Natural killer cell (primary cell): ENCODE measurements around the gene TNFSF12. TPM values are rescaled to one million over a fixed set of nuclear protein-coding genes. Genes with fewer than 3 reads are reported as not detected.

Experiments used
- ATAC-seq, 3 donors: fragments of 150-1000 bp in 2 of 3; fragments of 200-7000 bp in 1 of 3; cut with Tn5 transposase; 1 replicate in 1 of 3; 2 replicates in 2 of 3; pipeline ENCODE4 v1.10.0; 2021; ENCODE audit warnings: mild to moderate bottlenecking in 2 of 3, moderate library complexity in 2 of 3
- DNase-seq, 2 donors: peaks; one replicate each; pipeline versions ENCODE4 v3.0.0 to v3.0.0-alpha.2; 2013 to 2021; ENCODE audit warnings: mixed read lengths in 1 of 2
- H3K27ac ChIP-seq: one replicate; pipeline ENCODE4 v1.5.1; 2013; ENCODE audit warnings: mild to moderate bottlenecking, low read length
- H3K27me3 ChIP-seq: one replicate; pipeline ENCODE4 v1.6.1; 2013; ENCODE audit warnings: low read length; ENCODE audit not compliant: control insufficient read depth, insufficient read depth
- H3K36me3 ChIP-seq: one replicate; pipeline ENCODE4 v1.6.1; 2013; ENCODE audit warnings: low read length; ENCODE audit not compliant: control insufficient read depth, insufficient read depth
- H3K4me1 ChIP-seq: one replicate; pipeline ENCODE4 v1.6.1; 2013; ENCODE audit warnings: low read length; ENCODE audit not compliant: control insufficient read depth, insufficient read depth
- H3K4me3 ChIP-seq: one replicate; pipeline ENCODE4 v1.5.1; 2013; ENCODE audit warnings: low read length
- H3K9me3 ChIP-seq: one replicate; pipeline ENCODE4 v1.6.1; 2013; ENCODE audit warnings: low read length; ENCODE audit not compliant: control insufficient read depth, insufficient read depth
- H3K27ac Mint-ChIP-seq, 2 donors: one replicate each; pipeline ENCODE4 v1.8.0; 2022; ENCODE audit warnings: mild to moderate bottlenecking in 2 of 2, mixed read lengths in 2 of 2, moderate library complexity in 1 of 2
- H3K27me3 Mint-ChIP-seq, 2 donors: one replicate each; pipeline ENCODE4 v1.8.0; 2022; ENCODE audit warnings: low read depth in 2 of 2, mixed read lengths in 2 of 2
- H3K36me3 Mint-ChIP-seq: one replicate; pipeline ENCODE4 v1.8.0; 2022; ENCODE audit warnings: mixed read lengths
- H3K4me1 Mint-ChIP-seq, 2 donors: one replicate each; pipeline ENCODE4 v1.8.0; 2022; ENCODE audit warnings: mixed read lengths in 2 of 2
- H3K4me3 Mint-ChIP-seq: one replicate; pipeline ENCODE4 v1.8.0; 2022; ENCODE audit warnings: mild to moderate bottlenecking, moderate library complexity, mixed read lengths
- H3K9me3 Mint-ChIP-seq, 2 donors: one replicate each; pipeline ENCODE4 v1.8.0; 2022; ENCODE audit warnings: mixed read lengths in 2 of 2
- WGBS: methylation state at CpG from one replicate; pipeline ENCODE4 v1.1.7; 2013; ENCODE audit warnings: missing lambda C conversion rate; ENCODE audit not compliant: insufficient coverage; 5-methylcytosine and 5-hydroxymethylcytosine counted together
- intact Hi-C: fragments of 100-400 bp; cut with micrococcal nuclease; formaldehyde crosslinking; loops from one replicate; pipeline ENCODE4 v1.14.2; 2022
- total RNA-seq, 4 donors: library from RNA; stranded (reverse); fragments of 120-200 nt in 1 of 4; gene quantifications; one replicate each; pipeline versions ENCODE4 v1.2.3 to v1.2.4, GENCODE V29; 2013 to 2022
- TF ChIP-seq, protein P1 (sequence below): fragments of 200-600 bp; IDR thresholded peaks from one replicate; pipeline ENCODE4 v1.8.0; 2022; ENCODE audit warnings: antibody characterized with exemption

The TNFSF12 gene
- total RNA-seq, 3 donors from 2014 or later (not counting 1 experiment from before 2014, with no cell fraction given), result 49.1 to 62.6 (median 60.3) TPM

DNA sequence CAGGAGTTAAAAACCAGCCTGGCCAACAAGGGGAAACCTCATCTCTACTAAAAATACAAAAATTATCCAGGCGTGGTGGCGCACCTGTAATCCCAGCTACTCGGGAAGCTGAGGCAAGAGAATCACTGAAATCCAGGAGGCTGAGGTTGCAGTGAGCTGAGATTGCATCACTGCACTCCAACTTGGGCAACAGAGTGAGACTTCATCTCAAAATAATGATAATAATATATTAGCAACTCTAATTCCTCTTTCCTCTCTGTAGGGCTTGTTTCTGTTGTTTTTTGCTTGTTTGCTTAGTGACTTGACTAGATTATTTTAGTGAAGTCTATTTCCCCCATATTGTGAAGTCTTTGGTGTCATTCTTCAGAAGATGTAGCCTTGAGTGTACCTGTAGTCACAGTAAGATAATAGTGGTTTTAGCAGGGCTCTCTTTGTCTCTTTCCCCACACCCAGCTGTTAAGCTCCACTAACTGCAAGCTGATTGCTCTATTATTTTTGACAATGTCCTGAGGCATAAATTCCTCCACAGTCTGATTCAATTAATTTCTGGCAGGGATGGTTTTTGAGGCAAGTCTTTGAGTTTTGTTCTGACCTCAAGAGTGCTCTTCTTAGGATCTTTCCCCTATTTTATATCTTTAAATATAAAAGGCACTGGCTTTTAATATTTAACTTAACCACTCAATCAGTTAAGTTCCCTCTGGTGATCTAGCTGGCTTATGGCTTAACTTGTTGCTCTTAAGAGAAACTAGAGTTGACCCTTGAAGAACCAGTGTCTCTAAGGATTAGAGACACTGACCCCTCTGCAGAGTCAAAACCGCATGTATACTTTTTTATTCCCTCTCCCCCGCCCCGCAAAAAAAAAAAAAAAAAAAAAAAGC, 18.6 kb upstream of the TNFSF12 start:
- DNase-seq (no peak), ATAC-seq (no peak)
- H3K27me3 ChIP-seq, result no peaks in the 10 kb centered on the region
- intact Hi-C loops, result no loop called here
- no peaks in the 10 kb centered on the region for H3K4me1 ChIP-seq
- H3K4me3 ChIP-seq, result no peak overlapping the region
- Mint-ChIP-seq H3K4me3 (no peak overlapping the region), H3K4me1 (no peaks in the 10 kb centered on the region), H3K27ac (no peak overlapping the region), H3K36me3 (peaks cover 9% of the 10 kb centered on the region), H3K27me3 (no peaks in the 10 kb centered on the region), H3K9me3 (peaks cover 2 to 3% of the 10 kb centered on the region in 2 donors)
- peaks cover 12% of the 10 kb centered on the region for H3K9me3 ChIP-seq
- TF ChIP-seq, protein P1, sequence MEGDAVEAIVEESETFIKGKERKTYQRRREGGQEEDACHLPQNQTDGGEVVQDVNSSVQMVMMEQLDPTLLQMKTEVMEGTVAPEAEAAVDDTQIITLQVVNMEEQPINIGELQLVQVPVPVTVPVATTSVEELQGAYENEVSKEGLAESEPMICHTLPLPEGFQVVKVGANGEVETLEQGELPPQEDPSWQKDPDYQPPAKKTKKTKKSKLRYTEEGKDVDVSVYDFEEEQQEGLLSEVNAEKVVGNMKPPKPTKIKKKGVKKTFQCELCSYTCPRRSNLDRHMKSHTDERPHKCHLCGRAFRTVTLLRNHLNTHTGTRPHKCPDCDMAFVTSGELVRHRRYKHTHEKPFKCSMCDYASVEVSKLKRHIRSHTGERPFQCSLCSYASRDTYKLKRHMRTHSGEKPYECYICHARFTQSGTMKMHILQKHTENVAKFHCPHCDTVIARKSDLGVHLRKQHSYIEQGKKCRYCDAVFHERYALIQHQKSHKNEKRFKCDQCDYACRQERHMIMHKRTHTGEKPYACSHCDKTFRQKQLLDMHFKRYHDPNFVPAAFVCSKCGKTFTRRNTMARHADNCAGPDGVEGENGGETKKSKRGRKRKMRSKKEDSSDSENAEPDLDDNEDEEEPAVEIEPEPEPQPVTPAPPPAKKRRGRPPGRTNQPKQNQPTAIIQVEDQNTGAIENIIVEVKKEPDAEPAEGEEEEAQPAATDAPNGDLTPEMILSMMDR, result no peak
- no peaks in the 10 kb centered on the region for H3K36me3 ChIP-seq
- WGBS, result 98% methylated on average over 3 of the region's 6 CpGs
- no peak overlapping the region for H3K27ac ChIP-seq

DNA sequence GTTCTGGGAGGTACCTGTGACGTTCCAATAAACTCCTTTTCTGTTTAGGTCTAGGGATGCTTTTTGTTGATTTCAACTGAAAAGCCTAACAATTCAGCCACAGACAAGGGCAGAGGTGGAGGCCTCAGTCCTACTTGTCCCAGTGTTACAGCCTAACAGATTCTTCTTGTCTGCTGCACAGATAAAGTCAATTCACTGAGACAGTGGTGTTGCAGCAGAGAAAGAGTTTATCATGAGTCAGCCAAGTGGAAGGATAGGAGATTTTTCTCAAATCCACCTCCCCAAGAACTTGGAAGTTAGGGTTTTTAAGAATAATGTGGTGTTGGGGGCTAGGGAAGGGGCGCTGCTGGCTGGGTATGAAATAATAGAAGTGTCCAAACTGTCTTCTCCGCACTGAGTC, 10.8 kb upstream of the TNFSF12 start:
- ATAC-seq (no peak), DNase-seq (no peak)
- H3K4me3 Mint-ChIP-seq, result no peak overlapping the region
- H3K27me3 Mint-ChIP-seq, result no peaks in the 10 kb centered on the region
- peaks cover 7% of the 10 kb centered on the region for H3K9me3 ChIP-seq
- intact Hi-C loops, result no loop called here
- no peaks in the 10 kb centered on the region for H3K27me3 ChIP-seq
- no peak overlapping the region for H3K27ac ChIP-seq
- H3K27ac Mint-ChIP-seq, result no peak overlapping the region
- no peaks in the 10 kb centered on the region for H3K4me1 Mint-ChIP-seq
- WGBS, result 63% methylated on average over 3 of the region's 3 CpGs
- H3K36me3 Mint-ChIP-seq, result no peaks in the 10 kb centered on the region
- H3K4me1 ChIP-seq, result no peaks in the 10 kb centered on the region
- TF ChIP-seq, protein P1, result no peak
- H3K36me3 ChIP-seq, result no peaks in the 10 kb centered on the region
- H3K9me3 Mint-ChIP-seq, result no peaks in the 10 kb centered on the region
- no peak overlapping the region for H3K4me3 ChIP-seq

DNA sequence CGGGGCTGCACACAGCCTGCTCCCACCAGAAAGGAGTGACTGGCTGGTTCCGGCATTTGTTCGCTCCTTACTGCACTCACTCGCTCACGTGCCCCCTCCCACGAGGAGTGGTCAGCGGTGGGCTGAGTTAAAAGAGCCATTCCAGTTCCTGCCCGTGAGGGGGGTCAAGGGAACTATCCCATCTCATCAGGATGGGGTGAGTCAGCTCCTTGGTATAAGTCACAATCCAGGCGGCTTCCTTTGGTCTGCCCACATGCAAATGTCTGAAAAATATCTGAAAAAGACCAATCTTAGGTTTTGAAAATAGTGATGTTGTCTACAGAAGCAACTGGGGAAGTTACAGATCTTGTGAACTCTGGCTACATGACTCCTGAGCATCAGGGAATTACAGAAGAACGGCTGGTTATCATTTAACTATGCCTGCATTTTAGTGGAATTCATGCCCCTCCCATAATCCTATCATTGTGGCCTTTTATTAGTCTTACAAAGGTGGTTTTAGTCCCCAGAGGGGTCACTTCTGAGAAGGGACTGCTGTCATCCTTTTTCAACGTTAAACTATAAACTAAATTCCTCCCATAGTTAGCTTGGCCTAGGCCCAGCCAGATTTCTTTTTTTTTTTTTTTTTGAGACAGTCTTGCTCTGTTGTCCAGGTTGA, 9.8 kb upstream of the TNFSF12 start:
- intact Hi-C loops, result no loop called here
- H3K4me1 Mint-ChIP-seq, result no peaks in the 10 kb centered on the region
- H3K4me1 ChIP-seq, result no peaks in the 10 kb centered on the region
- H3K27ac ChIP-seq, result no peak overlapping the region
- WGBS, result 83% methylated on average over 11 of the region's 11 CpGs
- no peak overlapping the region for H3K4me3 Mint-ChIP-seq
- H3K36me3 ChIP-seq, result no peaks in the 10 kb centered on the region
- H3K27me3 Mint-ChIP-seq, result no peaks in the 10 kb centered on the region
- ATAC-seq, result no peak
- TF ChIP-seq, protein P1, result no peak
- no peak overlapping the region for H3K4me3 ChIP-seq
- no peaks in the 10 kb centered on the region for H3K9me3 Mint-ChIP-seq
- no peaks in the 10 kb centered on the region for H3K36me3 Mint-ChIP-seq
- no peak for DNase-seq
- no peaks in the 10 kb centered on the region for H3K27me3 ChIP-seq
- H3K9me3 ChIP-seq, result peaks cover 7% of the 10 kb centered on the region
- H3K27ac Mint-ChIP-seq, result no peak overlapping the region
